ENCODE results near the gene GATAD1. TPM values are rescaled to one million over a fixed set of nuclear protein-coding genes. Genes with fewer than 3 reads are reported as not detected.

GATAD1 gene
- polyA plus RNA-seq, 1 of the 3 experiments (the other 2 are of a cell fraction), result 30.6 TPM

DNA sequence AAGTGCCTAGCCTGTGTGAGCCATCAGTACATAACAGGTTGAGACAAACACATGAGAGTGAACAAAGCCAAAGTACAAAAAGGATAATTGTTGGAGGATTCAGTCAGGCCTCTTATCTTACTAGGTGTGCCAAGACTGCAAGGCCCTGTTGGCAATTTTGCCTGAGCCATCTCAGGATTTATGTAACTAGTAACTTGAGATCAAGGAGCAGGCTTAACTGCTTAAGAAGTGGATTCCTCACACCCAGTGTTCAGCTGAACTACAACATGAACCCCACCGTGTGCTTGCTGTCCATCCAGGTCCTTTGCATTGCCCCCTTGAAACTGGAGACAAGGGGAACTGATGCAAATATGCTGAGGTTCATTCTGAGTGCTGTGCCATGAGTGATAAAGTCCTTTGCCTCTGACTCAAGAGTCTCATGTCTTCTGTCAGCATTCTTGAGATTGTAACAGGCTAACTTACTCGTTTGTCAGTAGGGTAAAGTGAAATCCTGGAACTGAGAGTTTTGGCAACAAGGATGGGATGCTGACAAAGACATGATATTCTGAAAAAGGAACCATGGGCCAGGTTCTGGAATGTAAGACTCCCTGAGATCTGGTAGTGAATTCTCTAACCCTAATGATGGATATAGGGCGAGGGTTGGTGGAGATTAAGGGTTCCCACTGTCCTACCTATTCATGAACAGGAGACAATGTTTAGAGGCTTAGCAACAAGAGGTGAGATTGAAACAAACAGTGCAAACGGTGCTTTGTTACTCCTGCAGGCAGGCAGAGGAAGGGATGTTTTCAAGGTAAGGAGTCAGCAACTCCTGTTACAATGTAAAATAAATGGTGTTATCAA, 44.1 kb upstream of the GATAD1 start:
- Histone ChIP-seq H3K9ac (no peak overlapping the region), H3K36me3 (replicated peaks in 1 of 2; ENCODE audit: control insufficient read depth in 1 of 2, insufficient read depth in 2 of 2, low read length in 1 of 2) (peaks cover 33 to 49% of the 10 kb centered on the region in 2 experiments), H3K9me2 (no peaks in the 10 kb centered on the region), H3K4me1 (ENCODE audit: control insufficient read depth in 1 of 2, insufficient read depth in 2 of 2, low read depth in 1 of 2, low read length in 1 of 2) (no peaks in the 10 kb centered on the region), H3K79me2 (ENCODE audit: insufficient read depth) (no peaks in the 10 kb centered on the region), H3F3A (replicated peaks; ENCODE audit: insufficient read depth) (peaks cover 5% of the 10 kb centered on the region), H3K4me2 (no peak overlapping the region), H3K4me3 (ENCODE audit: low read depth in 2 of 2, low read length in 1 of 2) (no peak overlapping the region), H3K27me3 (ENCODE audit: insufficient read depth) (no peaks in the 10 kb centered on the region), H4K20me1 (ENCODE audit: insufficient read depth) (no peaks in the 10 kb centered on the region), H2AFZ (ENCODE audit: low read depth) (no peak overlapping the region), H3K9me3 (no peaks in the 10 kb centered on the region), H3K27ac (ENCODE audit: low read depth in 2 of 2, low read length in 1 of 2) (no peak overlapping the region; a peak in 1 of 4 replicates)
- TF ChIP-seq MXI1 (IDR thresholded peaks at IDR 0.05; ENCODE audit: low read depth, low read length) (no peak), JUND (IDR thresholded peaks at IDR 0.05) (0 out of 2 replicates have a peak, but pooled peaks have one; percentile 3), TAF1 (IDR thresholded peaks at IDR 0.05; ENCODE audit: borderline replicate concordance, low read depth, low read length) (no peak), CHD2 (IDR thresholded peaks at IDR 0.05; ENCODE audit: low read length, partially characterized antibody) (no peak), MEF2A (IDR thresholded peaks at IDR 0.05; ENCODE audit: borderline replicate concordance, low read depth) (no peak), SIN3A (IDR thresholded peaks at IDR 0.05; ENCODE audit: borderline replicate concordance, low read depth, low read length) (no peak), NFIC (IDR thresholded peaks at IDR 0.05; ENCODE audit: borderline replicate concordance) (no peak)
- TF ChIP-seq, protein P1, sequence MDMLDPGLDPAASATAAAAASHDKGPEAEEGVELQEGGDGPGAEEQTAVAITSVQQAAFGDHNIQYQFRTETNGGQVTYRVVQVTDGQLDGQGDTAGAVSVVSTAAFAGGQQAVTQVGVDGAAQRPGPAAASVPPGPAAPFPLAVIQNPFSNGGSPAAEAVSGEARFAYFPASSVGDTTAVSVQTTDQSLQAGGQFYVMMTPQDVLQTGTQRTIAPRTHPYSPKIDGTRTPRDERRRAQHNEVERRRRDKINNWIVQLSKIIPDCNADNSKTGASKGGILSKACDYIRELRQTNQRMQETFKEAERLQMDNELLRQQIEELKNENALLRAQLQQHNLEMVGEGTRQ (IDR thresholded peaks at IDR 0.05; ENCODE audit: borderline replicate concordance, low read depth, low read length), result no peak
- no peak for DNase-seq
- WGBS (ENCODE audit: low lambda C conversion rate), result 80% methylated on average over 4 of the region's 4 CpGs
- POLR2A ChIA-PET, result no interaction called here
- CTCF ChIA-PET, result interaction anchor here (1.3 to 2.0 kb wide), 2 partner anchors 11 to 21 kb away, joined by 3 to 11 read pairs; no protein-coding TSS in a partner anchor

DNA sequence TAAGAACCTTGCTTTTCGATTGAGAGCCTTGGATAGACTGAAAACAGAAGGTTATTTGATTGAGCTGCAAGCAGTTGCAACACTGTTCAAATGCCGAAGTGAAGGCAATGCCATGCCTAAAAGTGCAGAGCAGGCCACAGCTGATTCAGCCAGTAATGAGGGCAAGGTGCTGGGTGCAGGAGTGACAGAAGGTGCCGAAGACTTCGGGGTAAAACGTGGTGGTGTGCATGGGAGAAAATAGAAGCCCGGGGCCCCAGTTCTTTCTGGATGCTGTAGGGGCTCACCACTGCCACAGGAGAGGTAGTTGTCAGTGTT, 43.6 kb upstream of the GATAD1 start:
- Histone ChIP-seq H3K4me1 (ENCODE audit: control insufficient read depth in 1 of 2, insufficient read depth in 2 of 2, low read depth in 1 of 2, low read length in 1 of 2) (no peaks in the 10 kb centered on the region), H3K4me3 (ENCODE audit: low read depth in 2 of 2, low read length in 1 of 2) (no peak overlapping the region), H3K9me2 (no peaks in the 10 kb centered on the region), H3K9me3 (no peaks in the 10 kb centered on the region), H3K79me2 (ENCODE audit: insufficient read depth) (no peaks in the 10 kb centered on the region), H3K27me3 (ENCODE audit: insufficient read depth) (no peaks in the 10 kb centered on the region), H3K9ac (no peak overlapping the region), H3K27ac (ENCODE audit: low read depth in 2 of 2, low read length in 1 of 2) (no peak overlapping the region), H3K4me2 (no peak overlapping the region), H3F3A (replicated peaks; ENCODE audit: insufficient read depth) (peaks cover 5% of the 10 kb centered on the region), H2AFZ (ENCODE audit: low read depth) (no peak overlapping the region), H4K20me1 (ENCODE audit: insufficient read depth) (no peaks in the 10 kb centered on the region), H3K36me3 (replicated peaks in 1 of 2; ENCODE audit: control insufficient read depth in 1 of 2, insufficient read depth in 2 of 2, low read length in 1 of 2) (peaks cover 27 to 44% of the 10 kb centered on the region in 2 experiments)
- DNase-seq, result no peak
- CTCF ChIA-PET, result interaction anchor here (1.1 to 2.0 kb wide), 2 partner anchors 11 to 21 kb away, joined by 5 to 11 read pairs; no protein-coding TSS in a partner anchor
- WGBS (ENCODE audit: low lambda C conversion rate), result 96% methylated on average over 6 of the region's 6 CpGs
- POLR2A ChIA-PET, result no interaction called here
- no peak for TF ChIP-seq FOSL2 (IDR thresholded peaks at IDR 0.05; ENCODE audit: borderline replicate concordance, low read depth)
- TF ChIP-seq TCF12 (IDR thresholded peaks at IDR 0.05), result no peak

DNA sequence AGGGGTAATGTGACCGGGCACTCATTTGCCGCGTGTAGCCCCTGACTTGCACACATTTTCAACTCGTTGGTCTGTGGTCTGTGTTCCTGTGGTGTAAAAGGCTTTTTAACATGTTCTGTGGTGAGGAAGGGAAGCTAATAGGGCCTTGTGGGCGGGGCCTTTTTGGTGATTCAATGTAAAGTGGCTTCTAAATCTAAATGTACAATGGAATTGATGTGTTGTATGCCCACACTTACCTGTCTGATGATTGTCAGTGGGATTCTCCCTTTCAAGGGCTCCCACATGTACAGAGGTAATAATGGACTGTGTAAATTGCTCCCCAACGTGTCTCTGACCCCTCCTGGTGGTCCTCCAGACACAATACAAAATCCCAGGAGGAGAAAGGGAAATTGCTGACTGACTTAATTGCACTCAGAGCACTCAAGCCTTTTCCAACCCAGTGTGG, 43.1 kb upstream of the GATAD1 start:
- Histone ChIP-seq H4K20me1 (ENCODE audit: insufficient read depth) (no peaks in the 10 kb centered on the region), H3K4me1 (ENCODE audit: control insufficient read depth in 1 of 2, insufficient read depth in 2 of 2, low read depth in 1 of 2, low read length in 1 of 2) (no peaks in the 10 kb centered on the region), H3K27me3 (ENCODE audit: insufficient read depth) (no peaks in the 10 kb centered on the region), H3K79me2 (ENCODE audit: insufficient read depth) (no peaks in the 10 kb centered on the region), H3K9me2 (no peaks in the 10 kb centered on the region), H3K4me2 (no peak overlapping the region), H3K27ac (ENCODE audit: low read depth in 2 of 2, low read length in 1 of 2) (no peak overlapping the region), H2AFZ (ENCODE audit: low read depth) (no peak overlapping the region), H3F3A (replicated peaks; ENCODE audit: insufficient read depth) (peaks cover 5% of the 10 kb centered on the region), H3K36me3 (replicated peaks in 1 of 2; ENCODE audit: control insufficient read depth in 1 of 2, insufficient read depth in 2 of 2, low read length in 1 of 2) (peaks cover 22 to 39% of the 10 kb centered on the region in 2 experiments), H3K9me3 (no peaks in the 10 kb centered on the region), H3K9ac (no peak overlapping the region), H3K4me3 (ENCODE audit: low read depth in 2 of 2, low read length in 1 of 2) (no peak overlapping the region)
- CTCF ChIA-PET, result interaction anchor here (0.6 to 2.0 kb wide), 5 partner anchors 10 to 212 kb away, joined by 3 to 11 read pairs (median 4); no protein-coding TSS in a partner anchor
- DNase-seq, result no peak
- POLR2A ChIA-PET, result no interaction called here
- no peak for TF ChIP-seq POLR2AphosphoS5 (IDR thresholded peaks at IDR 0.05; ENCODE audit: low read depth, low read length)
- peak; percentile 9; the same call in 1 of the 2 replicates for TF ChIP-seq RAD21 (IDR thresholded peaks at IDR 0.05; ENCODE audit: low read length)
- TF ChIP-seq, protein P2, sequence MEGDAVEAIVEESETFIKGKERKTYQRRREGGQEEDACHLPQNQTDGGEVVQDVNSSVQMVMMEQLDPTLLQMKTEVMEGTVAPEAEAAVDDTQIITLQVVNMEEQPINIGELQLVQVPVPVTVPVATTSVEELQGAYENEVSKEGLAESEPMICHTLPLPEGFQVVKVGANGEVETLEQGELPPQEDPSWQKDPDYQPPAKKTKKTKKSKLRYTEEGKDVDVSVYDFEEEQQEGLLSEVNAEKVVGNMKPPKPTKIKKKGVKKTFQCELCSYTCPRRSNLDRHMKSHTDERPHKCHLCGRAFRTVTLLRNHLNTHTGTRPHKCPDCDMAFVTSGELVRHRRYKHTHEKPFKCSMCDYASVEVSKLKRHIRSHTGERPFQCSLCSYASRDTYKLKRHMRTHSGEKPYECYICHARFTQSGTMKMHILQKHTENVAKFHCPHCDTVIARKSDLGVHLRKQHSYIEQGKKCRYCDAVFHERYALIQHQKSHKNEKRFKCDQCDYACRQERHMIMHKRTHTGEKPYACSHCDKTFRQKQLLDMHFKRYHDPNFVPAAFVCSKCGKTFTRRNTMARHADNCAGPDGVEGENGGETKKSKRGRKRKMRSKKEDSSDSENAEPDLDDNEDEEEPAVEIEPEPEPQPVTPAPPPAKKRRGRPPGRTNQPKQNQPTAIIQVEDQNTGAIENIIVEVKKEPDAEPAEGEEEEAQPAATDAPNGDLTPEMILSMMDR (IDR thresholded peaks at IDR 0.05), result peak; percentile 15; the same call in 1 of the 2 replicates
- 94% methylated on average over 5 of the region's 6 CpGs for WGBS (ENCODE audit: low lambda C conversion rate)

Data from SK-N-SH (cell line).